Measurements from ENCODE around the gene TTC7B. TPM values are rescaled to one million over a fixed set of nuclear protein-coding genes. Genes with fewer than 3 reads are reported as not detected.
"Not testable (repeated sequence)": the region's sequence is repeated elsewhere in the genome, so short reads cannot be mapped to it uniquely, and the experiment has no call there.

Gene TTC7B
- total RNA-seq, 1 donor from 2014 or later, result 83.7 TPM

- no peak for DNase-seq (ENCODE audit: extremely low read depth, low read depth, low spot score)
Measured at GRCh38 chr14:90539496-90539775, 276.8 kb downstream of the TTC7B start.

GRCh38 chr14:90538716-90539495 is 277.3 kb downstream of the TTC7B start:
- DNase-seq (ENCODE audit: extremely low read depth, low read depth, low spot score), result no peak

GRCh38 chr14:90538095-90538494 is 278.1 kb downstream of the TTC7B start:
- DNase-seq (ENCODE audit: extremely low read depth, low read depth, low spot score), result no peak

GRCh38 chr14:90536511-90537191 is 279.6 kb downstream of the TTC7B start:
- DNase-seq (ENCODE audit: extremely low read depth, low read depth, low spot score), result no peak

GRCh38 chr14:90536092-90536491 is 280.1 kb downstream of the TTC7B start:
- no peak for DNase-seq (ENCODE audit: extremely low read depth, low read depth, low spot score)

- no peak for DNase-seq (ENCODE audit: extremely low read depth, low read depth, low spot score)
Measured at GRCh38 chr14:90535556-90536090, 280.6 kb downstream of the TTC7B start.

- DNase-seq (ENCODE audit: extremely low read depth, low read depth, low spot score), result no peak
Measured at GRCh38 chr14:90534838-90535555, 281.2 kb downstream of the TTC7B start.

- DNase-seq (ENCODE audit: extremely low read depth, low read depth, low spot score), result no peak
Measured at GRCh38 chr14:90534091-90534837, 282.0 kb downstream of the TTC7B start.

GRCh38 chr14:90533591-90534021 is 282.6 kb downstream of the TTC7B start:
- no peak for DNase-seq (ENCODE audit: extremely low read depth, low read depth, low spot score)

- DNase-seq (ENCODE audit: extremely low read depth, low read depth, low spot score), result no peak
Measured at GRCh38 chr14:90532826-90533525, 283.3 kb downstream of the TTC7B start.

GRCh38 chr14:90531497-90531896 is 284.7 kb downstream of the TTC7B start:
- DNase-seq (ENCODE audit: extremely low read depth, low read depth, low spot score), result no peak

- DNase-seq (ENCODE audit: extremely low read depth, low read depth, low spot score), result no peak
Measured at GRCh38 chr14:90530523-90530922, 285.7 kb downstream of the TTC7B start.

GRCh38 chr14:90527978-90528377 is 288.3 kb downstream of the TTC7B start:
- no peak for DNase-seq (ENCODE audit: extremely low read depth, low read depth, low spot score)

- DNase-seq (ENCODE audit: extremely low read depth, low read depth, low spot score), result not testable (repeated sequence)
Measured at GRCh38 chr14:90526536-90526935, 289.7 kb downstream of the TTC7B start.

- DNase-seq (ENCODE audit: extremely low read depth, low read depth, low spot score), result not testable (repeated sequence)
Measured at GRCh38 chr14:90525353-90526028, 290.7 kb downstream of the TTC7B start.

GRCh38 chr14:90523961-90524875 is 292.0 kb downstream of the TTC7B start:
- DNase-seq (ENCODE audit: extremely low read depth, low read depth, low spot score), result no peak

- no peak for DNase-seq (ENCODE audit: extremely low read depth, low read depth, low spot score)
Measured at GRCh38 chr14:90523544-90523943, 292.7 kb downstream of the TTC7B start.

- DNase-seq (ENCODE audit: extremely low read depth, low read depth, low spot score), result no peak
Measured at GRCh38 chr14:90522571-90523191, 293.5 kb downstream of the TTC7B start.

All from glomerular endothelial cell (primary cell).